HCT116 (cell line): ENCODE results near the gene CHN1. TPM values are rescaled to one million over a fixed set of nuclear protein-coding genes. Genes with fewer than 3 reads are reported as not detected.

Experiments used
- ATAC-seq: fragments of 200-7000 bp; cut with Tn5 transposase; 2 replicates; pipeline ENCODE4 v1.9.1; 2020; ENCODE audit warnings: mild to moderate bottlenecking, moderate library complexity
- BruUV-seq: library from RNA; stranded (reverse); fragments of 400-500 nt; replicated peaks from 2 replicates; lab custom pipeline; 2021; lab: Mats Ljungman, UMichigan
- CTCF ChIA-PET: fragments of 300-600 bp; sonication (Branson Sonifier 250); formaldehyde crosslinking; loops from one replicate; lab custom pipeline; 2021; ENCODE audit warnings: antibody characterized with exemption; lab: Charles Lee
- POLR2A ChIA-PET: fragments of 300-600, 350-600 bp; sonication (Branson Sonifier 250); formaldehyde crosslinking; loops from one replicate; lab custom pipeline; 2021; ENCODE audit warnings: antibody characterized with exemption; lab: Charles Lee
- RAD21 ChIA-PET, 2 experiments: fragments of 300-600 bp; sonication (Branson Sonifier 250); formaldehyde crosslinking; loops; one replicate each; lab custom pipeline; 2023; ENCODE audit warnings: low total read pairs in 2 of 2; ENCODE audit not compliant: uncharacterized antibody in 2 of 2, unreplicated experiment in 2 of 2, low non-redundant PET in 1 of 2; lab: Charles Lee
- DNase-seq: peaks from one replicate; pipeline ENCODE4 v3.0.0-alpha.2; 2010; ENCODE audit warnings: low read depth, low spot score
- H2AFZ ChIP-seq: fragments of 200-600 bp; shearing (Covaris generic), sonication (generic); 2 replicates; pipeline ENCODE4 v1.6.1; 2017; ENCODE audit warnings: low read depth, mixed run types, mixed read lengths, antibody characterized with exemption, low read length; ENCODE audit not compliant: poor library complexity, severe bottlenecking
- H3K27ac ChIP-seq: 2 replicates; pipeline ENCODE4 v1.5.1; 2012; ENCODE audit warnings: low read depth, low read length
- H3K27me3 ChIP-seq: fragments of 200-600 bp; sonication (generic); 2 replicates; pipeline ENCODE4 v1.6.1; 2016; ENCODE audit warnings: mixed run types, low read length, mixed read lengths; ENCODE audit not compliant: insufficient read depth
- H3K36me3 ChIP-seq, 2 experiments: fragments of 200-500 bp in 1 of 2; fragments of 200-600 bp in 1 of 2; sonication (Bioruptor generic) in 1 of 2; sonication (generic) in 1 of 2; 2 replicates each; pipeline versions ENCODE4 v1.5.1 to v1.6.1; 2014 to 2016; ENCODE audit warnings: low read length in 2 of 2, inconsistent platforms in 1 of 2, mixed read lengths in 1 of 2, mixed run types in 1 of 2; ENCODE audit not compliant: insufficient read depth in 2 of 2, control insufficient read depth in 1 of 2
- H3K4me1 ChIP-seq, 2 experiments: fragments of 200-600 bp in 1 of 2; sonication (generic) in 1 of 2; 2 replicates each; pipeline versions ENCODE4 v1.5.1 to v1.6.1; 2012 to 2017; ENCODE audit warnings: low read length in 2 of 2, inconsistent platforms in 1 of 2, mild to moderate bottlenecking in 1 of 2, mixed read lengths in 1 of 2, mixed run types in 1 of 2, moderate library complexity in 1 of 2; ENCODE audit not compliant: insufficient read depth in 2 of 2, control insufficient read depth in 1 of 2
- H3K4me2 ChIP-seq: fragments of 200-600 bp; sonication (generic); 2 replicates; pipeline ENCODE4 v1.6.1; 2017; ENCODE audit warnings: mixed run types, low read length, mixed read lengths
- H3K4me3 ChIP-seq, 2 experiments: fragments of 200-600 bp in 1 of 2; sonication (generic) in 1 of 2; replicated peaks in 1 of 2; 2 replicates each; pipeline ENCODE4 v1.5.1; 2011 to 2016; ENCODE audit warnings: low read length in 2 of 2, control low read depth in 1 of 2, low read depth in 1 of 2, mild to moderate bottlenecking in 1 of 2, mixed read lengths in 1 of 2, mixed run types in 1 of 2
- H3K79me2 ChIP-seq: fragments of 200-600 bp; sonication (generic); 2 replicates; pipeline ENCODE4 v1.6.1; 2017; ENCODE audit warnings: mild to moderate bottlenecking, mixed run types, low read length, moderate library complexity, mixed read lengths; ENCODE audit not compliant: insufficient read depth
- H3K9ac ChIP-seq: fragments of 200-600 bp; sonication (generic); 2 replicates; pipeline ENCODE4 v1.6.1; 2016; ENCODE audit warnings: low read length, mixed read lengths
- H3K9me2 ChIP-seq: fragments of 200-600 bp; sonication (generic), shearing (Covaris generic); 2 replicates; pipeline ENCODE4 v1.6.1; 2017; ENCODE audit warnings: mixed run types, mild to moderate bottlenecking, moderate library complexity; ENCODE audit not compliant: insufficient read depth
- H3K9me3 ChIP-seq, 2 experiments: fragments of 200-500 bp in 1 of 2; fragments of 200-600 bp in 1 of 2; sonication (Bioruptor generic) in 1 of 2; sonication (generic) in 1 of 2; 2 replicates each; pipeline ENCODE4 v1.6.1; 2014 to 2017; ENCODE audit warnings: low read length in 2 of 2, mixed read lengths in 2 of 2, inconsistent platforms in 1 of 2, low read depth in 1 of 2, mild to moderate bottlenecking in 1 of 2, mixed run types in 1 of 2, moderate library complexity in 1 of 2; ENCODE audit not compliant: control insufficient read depth in 1 of 2, insufficient read depth in 1 of 2
- H4K20me1 ChIP-seq: fragments of 200-600 bp; sonication (generic), shearing (Covaris generic); 2 replicates; pipeline ENCODE4 v1.6.1; 2017; ENCODE audit warnings: mixed run types, mild to moderate bottlenecking, moderate library complexity; ENCODE audit not compliant: insufficient read depth
- CBX3 ChIP-seq: IDR thresholded peaks from 2 replicates; pipeline ENCODE4 v1.6.1; 2012; ENCODE audit warnings: low read depth
- CTCF ChIP-seq, 3 experiments: fragments of 200-600 bp in 1 of 3; sonication (generic) in 1 of 3; IDR thresholded peaks in 2 of 3; conservative IDR thresholded peaks in 1 of 3; 2 replicates each; pipeline ENCODE4 v1.5.1; 2012 to 2017; ENCODE audit warnings: low read depth in 2 of 3, low read length in 2 of 3, antibody characterized with exemption in 1 of 3, borderline replicate concordance in 1 of 3, control low read depth in 1 of 3, mild to moderate bottlenecking in 1 of 3, mixed read lengths in 1 of 3, mixed run types in 1 of 3, moderate library complexity in 1 of 3; ENCODE audit not compliant: insufficient read depth in 1 of 3
- EGR1 ChIP-seq: IDR thresholded peaks from 2 replicates; pipeline ENCODE4 v1.6.1; 2012; ENCODE audit warnings: low read depth
- ELF1 ChIP-seq: IDR thresholded peaks from 2 replicates; pipeline ENCODE4 v1.6.1; 2012; ENCODE audit warnings: low read depth, borderline replicate concordance
- EZH2phosphoT487 ChIP-seq: fragments of 200-600 bp; IDR thresholded peaks from 2 replicates; pipeline ENCODE4 v1.6.1; 2018; ENCODE audit warnings: antibody characterized with exemption, borderline replicate concordance
- FOSL1 ChIP-seq: IDR thresholded peaks from 2 replicates; pipeline ENCODE4 v1.6.1; 2012; ENCODE audit warnings: low read depth
- JUND ChIP-seq: IDR thresholded peaks from 2 replicates; pipeline ENCODE4 v1.6.1; 2012
- POLR2AphosphoS5 ChIP-seq: IDR thresholded peaks from 2 replicates; pipeline ENCODE4 v1.6.1; 2011; ENCODE audit warnings: mild to moderate bottlenecking, low read depth, low read length, moderate library complexity
- REST ChIP-seq: IDR thresholded peaks from 2 replicates; pipeline ENCODE4 v1.6.1; 2012; ENCODE audit warnings: low read depth
- SIN3A ChIP-seq: IDR thresholded peaks from 2 replicates; pipeline ENCODE4 v1.6.1; 2012; ENCODE audit warnings: low read depth
- SP1 ChIP-seq: IDR thresholded peaks from 2 replicates; pipeline ENCODE4 v1.6.1; 2012; ENCODE audit warnings: low read depth
- SRF ChIP-seq: IDR thresholded peaks from 2 replicates; pipeline ENCODE4 v1.6.1; 2012; ENCODE audit warnings: low read depth
- YY1 ChIP-seq: IDR thresholded peaks from 2 replicates; pipeline ENCODE4 v1.6.1; 2011; ENCODE audit warnings: low read length, low read depth, moderate library complexity, mild to moderate bottlenecking; ENCODE audit not compliant: insufficient replicate concordance; ENCODE audit errors: extremely low read depth
- ZFX ChIP-seq: fragments of 450-650 bp; IDR thresholded peaks from 2 replicates; pipeline ENCODE4 v1.6.1; 2017
- ZNF274 ChIP-seq: fragments of 200-500 bp; sonication (Bioruptor generic); IDR thresholded peaks from 2 replicates; pipeline ENCODE4 v1.6.1; 2014; ENCODE audit warnings: mild to moderate bottlenecking, low read depth, low read length, inconsistent platforms
- intact Hi-C: fragments of 100-400 bp; cut with micrococcal nuclease; formaldehyde crosslinking; loops from 2 replicates; pipeline ENCODE4 v1.10.0; 2022
- total RNA-seq: library from RNA; stranded (reverse); gene quantifications from one replicate; pipeline ENCODE4 v1.2.1, GENCODE V29; 2021; ENCODE audit not compliant: unreplicated experiment
- TF ChIP-seq, protein P1 (sequence below): IDR thresholded peaks from 2 replicates; pipeline ENCODE4 v1.6.1; 2012

Gene CHN1
- total RNA-seq, 1 experiment from 2014 or later: 3.6 TPM

- Histone ChIP-seq H2AFZ (no peak overlapping the region), H3K27ac (no peak overlapping the region), H3K4me3 (no peak overlapping the region), H4K20me1 (no peaks in the 10 kb centered on the region), H3K9ac (no peak overlapping the region), H3K36me3 (no peaks in the 10 kb centered on the region), H3K9me3 (no peaks in the 10 kb centered on the region), H3K4me2 (no peak overlapping the region), H3K4me1 (peaks cover 0 to 15% of the 10 kb centered on the region in 2 experiments; a peak in 2 of 4 replicates), H3K9me2 (no peaks in the 10 kb centered on the region), H3K79me2 (no peaks in the 10 kb centered on the region), H3K27me3 (no peaks in the 10 kb centered on the region)
- POLR2A ChIA-PET: no interaction called here
- BruUV-seq: no TSS peak
- TF ChIP-seq FOSL1: no peak
- no peak for TF ChIP-seq ZNF274
- TF ChIP-seq CBX3: no peak
- TF ChIP-seq EGR1: no peak
- TF ChIP-seq POLR2AphosphoS5: no peak
- TF ChIP-seq CTCF (IDR thresholded peaks at IDR 0.05 in 2 of 3, conservative IDR thresholded peaks at IDR 0.05 in 1 of 3; ENCODE audit: borderline replicate concordance in 1 of 3, insufficient read depth in 1 of 3, low read depth in 2 of 3, low read length in 2 of 3): no peak
- TF ChIP-seq EZH2phosphoT487: no peak
- TF ChIP-seq, protein P1, sequence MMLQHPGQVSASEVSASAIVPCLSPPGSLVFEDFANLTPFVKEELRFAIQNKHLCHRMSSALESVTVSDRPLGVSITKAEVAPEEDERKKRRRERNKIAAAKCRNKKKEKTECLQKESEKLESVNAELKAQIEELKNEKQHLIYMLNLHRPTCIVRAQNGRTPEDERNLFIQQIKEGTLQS: no peak
- no peak for TF ChIP-seq SIN3A
- no peak for TF ChIP-seq SRF
- TF ChIP-seq ZFX: no peak
- no peak for TF ChIP-seq YY1
- TF ChIP-seq SP1: no peak
- TF ChIP-seq JUND: no peak
- TF ChIP-seq REST: no peak
- no peak for TF ChIP-seq ELF1
- intact Hi-C loops: no loop called here
- CTCF ChIA-PET: no interaction called here
- RAD21 ChIA-PET: no interaction called here
- ATAC-seq: no peak
- no peak for DNase-seq
Observed at GRCh38 chr2:174967691-174968260, 37.4 kb downstream of the CHN1 start.
